ENCODE measurements around the gene CD9.

DNA sequence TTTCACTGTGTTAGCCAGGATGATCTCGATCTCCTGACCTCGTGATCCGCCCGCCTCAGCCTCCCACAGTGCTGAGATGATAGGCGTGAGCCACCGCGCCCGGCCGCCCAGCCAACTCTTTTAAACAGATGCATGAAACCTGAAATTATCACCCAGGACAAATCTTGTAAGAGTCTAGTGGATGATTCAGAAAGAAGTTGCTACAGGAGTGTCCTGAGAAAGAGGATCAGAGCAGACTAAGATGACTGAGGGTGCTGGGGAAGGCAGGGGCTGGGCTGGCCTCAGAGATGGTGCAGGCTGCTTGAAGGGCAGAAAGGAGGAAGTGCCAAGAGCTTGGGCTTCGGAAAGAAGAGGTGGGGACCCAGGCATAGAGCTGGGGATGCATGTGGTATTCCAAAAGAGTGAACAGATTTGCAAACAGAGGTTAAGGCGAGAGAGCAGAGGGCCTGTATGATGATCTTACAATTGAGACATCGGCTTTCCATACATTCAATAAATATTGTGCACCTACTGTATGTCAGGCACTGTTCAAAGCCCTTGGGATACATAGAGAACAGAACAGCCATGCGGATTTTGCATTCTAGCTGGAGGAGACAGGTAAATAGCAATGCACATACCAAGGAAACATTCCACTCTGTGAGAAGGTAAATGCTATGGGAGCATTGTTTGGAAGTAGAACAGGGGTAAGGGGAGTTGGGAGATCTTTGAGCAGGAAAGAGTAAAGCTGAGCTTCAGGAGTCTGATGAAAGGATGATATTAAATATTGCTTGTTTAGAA is 7.4 kb upstream of the CD9 start:
- TF ChIP-seq POLR2AphosphoS5 (IDR thresholded peaks at IDR 0.05; ENCODE audit: borderline replicate concordance, low read depth, low read length) (no peak), EZH2 (IDR thresholded peaks at IDR 0.05) (no peak)

Data from SK-N-MC (cell line).